PC-9 (cell line): ENCODE data around the gene PDZRN4. TPM values are rescaled to one million over a fixed set of nuclear protein-coding genes. Genes with fewer than 3 reads are reported as not detected.

ENCODE experiments used
- BruUV-seq: library from RNA; stranded (reverse); fragments of 400-500 nt; replicated peaks from 2 replicates; lab custom pipeline; 2021; lab: Mats Ljungman, UMichigan
- CTCF ChIA-PET: fragments of 300-600 bp; sonication (Branson Sonifier 250); formaldehyde crosslinking; loops from one replicate; lab custom pipeline; 2022; ENCODE audit warnings: antibody characterized with exemption; lab: Charles Lee
- POLR2A ChIA-PET: fragments of 300-600 bp; sonication (Branson Sonifier 250); formaldehyde crosslinking; loops from one replicate; lab custom pipeline; 2022; ENCODE audit warnings: antibody characterized with exemption; ENCODE audit not compliant: unreplicated experiment; lab: Charles Lee
- DNase-seq, 2 experiments: peaks; one replicate each; pipeline versions ENCODE4 v3.0.0 to v3.0.0-alpha.2; 2015 to 2022; ENCODE audit warnings: mixed read lengths in 1 of 2
- H2AFZ ChIP-seq: fragments of 200-600 bp; sonication (generic); 2 replicates; pipeline ENCODE4 v1.8.1; 2017; ENCODE audit warnings: antibody characterized with exemption
- H3F3A ChIP-seq: fragments of 200-600 bp; sonication (generic); 2 replicates; pipeline ENCODE4 v1.8.1; 2017; ENCODE audit warnings: antibody characterized with exemption, mild to moderate bottlenecking, low read depth; ENCODE audit not compliant: insufficient read depth
- H3K27ac ChIP-seq: fragments of 200-600 bp; sonication (generic); 2 replicates; pipeline ENCODE4 v1.6.1; 2016; ENCODE audit warnings: mixed run types
- H3K27me3 ChIP-seq: fragments of 200-600 bp; sonication (generic); 2 replicates; pipeline ENCODE4 v1.6.1; 2016; ENCODE audit warnings: low read depth, mixed run types; ENCODE audit not compliant: insufficient read depth
- H3K36me3 ChIP-seq: fragments of 200-600 bp; sonication (generic); 2 replicates; pipeline ENCODE4 v1.6.1; 2016; ENCODE audit warnings: low read depth, mixed run types
- H3K4me1 ChIP-seq: fragments of 200-600 bp; sonication (generic); replicated peaks from 2 replicates; pipeline ENCODE4 v1.6.1; 2016; ENCODE audit warnings: mixed run types; ENCODE audit not compliant: insufficient read depth
- H3K4me2 ChIP-seq: fragments of 200-600 bp; sonication (generic); 2 replicates; pipeline ENCODE4 v1.6.1; 2017; ENCODE audit warnings: mixed run types
- H3K4me3 ChIP-seq: fragments of 200-600 bp; sonication (generic); 2 replicates; pipeline ENCODE4 v1.6.1; 2016; ENCODE audit warnings: mixed run types
- H3K79me2 ChIP-seq: fragments of 200-600 bp; sonication (generic); 2 replicates; pipeline ENCODE4 v1.6.1; 2017; ENCODE audit warnings: low read depth, mixed run types
- H3K9me2 ChIP-seq: fragments of 200-600 bp; sonication (generic); 2 replicates; pipeline ENCODE4 v1.8.1; 2017; ENCODE audit warnings: mild to moderate bottlenecking; ENCODE audit not compliant: insufficient read depth
- H3K9me3 ChIP-seq: fragments of 200-600 bp; sonication (generic); 2 replicates; pipeline ENCODE4 v1.8.1; 2016; ENCODE audit warnings: low read depth; ENCODE audit not compliant: insufficient read depth
- H4K20me1 ChIP-seq: fragments of 200-600 bp; sonication (generic); 2 replicates; pipeline ENCODE4 v1.8.1; 2017; ENCODE audit not compliant: insufficient read depth
- CTCF ChIP-seq: fragments of 200-600 bp; sonication (generic); conservative IDR thresholded peaks from 2 replicates; pipeline ENCODE4 v1.6.1; 2017; ENCODE audit warnings: mixed run types, antibody characterized with exemption, mild to moderate bottlenecking, moderate library complexity
- EZH2 ChIP-seq: fragments of 200-600 bp; sonication (generic); IDR thresholded peaks from 2 replicates; pipeline ENCODE4 v1.8.0; 2017; ENCODE audit warnings: antibody characterized with exemption, low read depth
- intact Hi-C: fragments of 100-400 bp; cut with micrococcal nuclease; formaldehyde crosslinking; loops from one replicate; pipeline ENCODE4 v1.10.0; 2022; ENCODE audit not compliant: unreplicated experiment
- total RNA-seq: library from RNA; stranded (reverse); gene quantifications from 2 replicates; pipeline ENCODE4 v1.2.3, GENCODE V29; 2021

The PDZRN4 gene
- total RNA-seq, 1 experiment from 2014 or later = not detected

GRCh38 chr12:41453409-41453808, 265.3 kb downstream of the PDZRN4 start:
- DNase-seq = no peak
- Histone ChIP-seq H3K4me3 (no peak overlapping the region), H3K36me3 (no peaks in the 10 kb centered on the region), H3K27me3 (no peaks in the 10 kb centered on the region), H3K9me2 (no peaks in the 10 kb centered on the region), H3K27ac (no peak overlapping the region), H3F3A (no peaks in the 10 kb centered on the region), H3K4me1 (no peaks in the 10 kb centered on the region), H3K79me2 (no peaks in the 10 kb centered on the region), H3K4me2 (no peak overlapping the region), H2AFZ (no peak overlapping the region), H3K9me3 (no peaks in the 10 kb centered on the region), H4K20me1 (no peaks in the 10 kb centered on the region)
- no peak for TF ChIP-seq EZH2
- no peak for TF ChIP-seq CTCF
- intact Hi-C loops = no loop called here
- CTCF ChIA-PET = no interaction called here
- POLR2A ChIA-PET = no interaction called here
- no TSS peak for BruUV-seq

- BruUV-seq = no TSS peak
- intact Hi-C loops = no loop called here
Observed at GRCh38 chr12:41459111-41459905, 271.2 kb downstream of the PDZRN4 start.

GRCh38 chr12:41459906-41460214, 271.7 kb downstream of the PDZRN4 start:
- intact Hi-C loops = no loop called here
- Histone ChIP-seq H3K4me3 (no peak overlapping the region), H2AFZ (no peak overlapping the region), H3K4me1 (no peaks in the 10 kb centered on the region), H3K27me3 (no peaks in the 10 kb centered on the region), H4K20me1 (no peaks in the 10 kb centered on the region), H3F3A (no peaks in the 10 kb centered on the region), H3K79me2 (no peaks in the 10 kb centered on the region), H3K4me2 (no peak overlapping the region), H3K36me3 (no peaks in the 10 kb centered on the region), H3K9me3 (no peaks in the 10 kb centered on the region), H3K9me2 (no peaks in the 10 kb centered on the region), H3K27ac (no peak overlapping the region)
- DNase-seq = no peak
- TF ChIP-seq CTCF (no peak), EZH2 (no peak)
- ChIA-PET CTCF (no interaction called here), POLR2A (no interaction called here)
- no TSS peak for BruUV-seq

More at GRCh38 chr12:41459111-41459905, 271.2 kb downstream of the PDZRN4 start:
- no peaks in the 10 kb centered on the region for H3K9me3 ChIP-seq
- POLR2A ChIA-PET = no interaction called here
- no peaks in the 10 kb centered on the region for H3K36me3 ChIP-seq
- H3K27ac ChIP-seq = no peak overlapping the region
- DNase-seq = no peak
- H3K79me2 ChIP-seq = no peaks in the 10 kb centered on the region
- H3K27me3 ChIP-seq = no peaks in the 10 kb centered on the region
- H4K20me1 ChIP-seq = no peaks in the 10 kb centered on the region
- no peak overlapping the region for H3K4me3 ChIP-seq
- CTCF ChIA-PET = no interaction called here
- TF ChIP-seq CTCF (no peak), EZH2 (no peak)
- H3K4me1 ChIP-seq = no peaks in the 10 kb centered on the region
- no peaks in the 10 kb centered on the region for H3K9me2 ChIP-seq
- no peaks in the 10 kb centered on the region for H3F3A ChIP-seq
- no peak overlapping the region for H2AFZ ChIP-seq
- no peak overlapping the region for H3K4me2 ChIP-seq
